ENCODE results near the gene ZDHHC14.

ZDHHC14 gene

DNA sequence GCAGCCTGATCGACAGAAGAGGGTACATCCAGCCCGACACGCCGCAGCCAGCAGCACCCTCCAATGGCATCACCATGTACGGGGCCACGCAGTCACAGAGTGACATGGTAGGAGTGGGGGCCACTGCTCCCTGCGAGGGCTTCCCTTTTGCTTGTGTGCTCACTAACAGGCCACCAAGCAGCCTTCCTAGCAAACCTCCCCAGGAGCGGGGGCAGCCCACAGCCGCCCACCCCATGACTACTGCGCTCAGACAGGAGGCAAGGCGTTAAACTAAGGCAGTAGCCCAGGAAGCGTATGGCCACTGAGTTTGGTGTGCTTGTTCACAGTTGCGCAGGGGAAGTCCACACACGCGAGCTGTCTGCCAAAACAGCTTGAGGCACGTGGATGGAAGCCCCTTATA, 272.5 kb downstream of the ZDHHC14 start:
- no peak for DNase-seq

- no peak for DNase-seq
Observed at GRCh38 chr6:157655139-157655538, 274.1 kb downstream of the ZDHHC14 start.

- DNase-seq = no peak
Observed at GRCh38 chr6:157656437-157656997, 275.5 kb downstream of the ZDHHC14 start.

DNA sequence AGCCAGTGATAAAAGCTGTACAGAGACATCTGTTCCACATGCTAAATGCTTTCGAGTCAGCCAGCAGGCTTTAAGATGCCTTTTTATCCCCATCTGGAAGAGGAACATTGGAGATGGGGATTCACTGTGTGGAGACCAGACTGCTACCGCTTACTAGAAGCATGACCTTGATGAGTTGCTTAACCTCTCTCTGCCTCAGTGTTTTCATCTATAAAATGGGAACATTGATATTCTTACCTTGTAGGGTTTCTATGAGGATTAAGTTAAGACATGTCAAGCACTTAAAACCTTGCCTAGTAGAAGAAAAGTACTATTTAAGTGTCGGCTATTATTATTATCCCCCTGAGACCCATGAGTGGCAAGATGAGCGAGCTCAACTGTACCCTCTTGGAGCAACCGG, 276.8 kb downstream of the ZDHHC14 start:
- DNase-seq = no peak

DNA sequence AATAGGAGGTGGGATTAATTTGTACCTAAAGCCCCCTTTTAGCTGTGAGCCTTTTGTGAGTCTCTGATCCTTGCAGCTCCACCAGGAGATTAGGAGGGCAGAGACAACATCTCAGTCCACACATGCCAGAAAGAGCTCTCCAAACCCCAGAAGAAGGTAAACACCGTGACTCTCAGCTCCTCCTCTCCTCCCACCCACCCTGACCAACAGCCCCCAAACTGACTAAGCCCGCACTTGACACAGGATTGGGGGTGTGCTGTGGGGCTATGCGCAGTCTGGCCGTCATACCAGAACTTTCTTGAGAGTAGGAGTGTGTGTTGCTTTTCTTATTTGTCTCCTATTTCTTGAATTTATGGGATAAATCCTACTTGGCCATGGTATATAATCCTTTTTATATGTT, 277.3 kb downstream of the ZDHHC14 start:
- no peak for DNase-seq

DNA sequence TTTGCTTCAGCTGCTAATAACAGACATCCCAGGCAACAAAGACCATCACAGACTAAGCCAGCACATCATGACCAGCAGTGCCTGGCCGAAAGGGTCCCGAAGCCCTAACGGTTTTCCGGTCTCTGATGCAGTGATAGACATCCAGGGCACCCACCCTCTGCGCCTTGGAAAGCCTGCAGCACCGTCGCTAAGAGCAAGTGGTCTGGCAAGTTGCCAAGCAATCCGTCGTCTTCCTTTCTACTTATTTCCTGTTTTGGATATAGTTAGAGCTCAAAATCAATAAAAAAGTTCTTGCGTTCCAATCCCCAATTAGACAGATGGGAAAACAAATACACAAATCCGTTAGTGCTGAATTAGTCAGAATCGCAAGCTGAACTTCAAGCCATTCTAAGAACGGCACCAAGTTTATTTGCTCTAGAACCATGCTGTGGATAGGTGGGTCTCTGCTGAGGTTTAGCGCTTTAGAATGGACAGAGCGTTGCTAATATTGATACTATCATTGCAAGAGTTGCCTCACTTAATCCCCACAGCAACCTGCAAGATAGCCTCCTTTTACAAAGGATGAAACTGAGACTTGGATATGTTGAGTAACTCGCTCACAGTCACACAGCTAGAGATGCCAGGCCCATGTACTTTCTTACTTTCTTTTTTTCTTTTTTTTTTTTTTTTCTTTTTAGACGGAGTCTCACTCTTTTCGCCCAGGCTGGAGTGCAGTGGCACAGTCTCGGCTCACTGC, 278.7 kb downstream of the ZDHHC14 start:
- DNase-seq = no peak

DNA sequence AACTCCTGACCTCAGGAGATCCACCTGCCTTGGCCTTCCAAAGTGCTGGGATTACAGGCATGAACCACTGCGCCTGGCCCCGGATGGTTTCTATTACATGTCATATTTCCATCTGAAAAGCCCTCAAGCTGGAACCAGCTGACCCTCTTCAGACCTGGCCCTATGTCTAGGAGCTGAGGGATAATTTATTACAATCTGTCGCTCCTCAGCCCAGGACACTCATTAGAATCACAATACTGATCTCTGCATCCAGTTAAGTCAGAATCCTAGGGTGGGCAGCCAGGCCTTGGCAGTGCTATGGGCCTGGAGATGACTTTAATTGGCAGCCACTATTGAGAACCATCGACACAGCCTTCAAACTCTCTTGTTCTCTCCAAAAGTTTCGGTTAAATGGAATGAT, 279.4 kb downstream of the ZDHHC14 start:
- DNase-seq = no peak

DNA sequence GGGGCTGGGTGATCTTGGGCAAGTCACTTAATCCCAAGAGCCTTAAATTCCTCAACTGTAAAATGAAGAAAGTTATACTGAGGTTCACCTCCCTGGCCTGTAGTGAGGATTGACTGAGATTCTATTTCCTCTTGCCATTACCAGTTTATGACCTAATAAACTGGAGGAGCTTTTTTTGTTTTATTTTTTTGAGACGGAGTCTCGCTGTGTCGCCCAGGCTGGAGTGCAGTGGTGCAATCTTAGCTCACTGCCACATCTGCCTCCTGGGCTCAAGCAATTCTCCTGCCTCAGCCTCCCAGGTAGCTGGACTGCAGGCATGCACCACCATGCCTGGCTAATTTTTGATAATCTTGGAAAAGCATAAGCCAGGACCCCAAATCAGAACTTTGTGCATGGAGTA, 280.7 kb downstream of the ZDHHC14 start:
- no peak for DNase-seq

GRCh38 chr6:157663261-157663660, 282.3 kb downstream of the ZDHHC14 start:
- DNase-seq = no peak

- no peak for DNase-seq
Observed at GRCh38 chr6:157665180-157665579, 284.2 kb downstream of the ZDHHC14 start.

DNA sequence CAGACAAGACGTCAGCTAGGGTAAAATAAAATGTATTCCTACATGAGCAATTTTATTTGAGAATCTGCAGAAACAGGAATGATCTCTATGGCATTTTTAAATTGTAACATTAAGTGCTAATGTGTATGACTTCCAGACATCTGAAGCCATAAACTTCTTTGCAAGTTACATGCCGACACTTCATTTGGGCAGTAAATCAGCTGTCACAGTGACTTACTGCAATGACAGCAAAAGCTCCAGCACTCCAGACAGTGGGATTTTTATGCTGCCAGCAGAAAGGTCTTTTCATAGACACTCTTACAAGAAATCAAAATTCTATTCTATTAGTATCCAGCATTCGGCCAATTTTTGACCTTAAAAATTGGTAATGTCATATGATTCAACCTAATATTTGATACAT, 285.7 kb downstream of the ZDHHC14 start:
- DNase-seq = no peak

- peak; percentile 26 to 63 for DNase-seq
Observed at GRCh38 chr6:157667211-157668008, 286.4 kb downstream of the ZDHHC14 start.

DNA sequence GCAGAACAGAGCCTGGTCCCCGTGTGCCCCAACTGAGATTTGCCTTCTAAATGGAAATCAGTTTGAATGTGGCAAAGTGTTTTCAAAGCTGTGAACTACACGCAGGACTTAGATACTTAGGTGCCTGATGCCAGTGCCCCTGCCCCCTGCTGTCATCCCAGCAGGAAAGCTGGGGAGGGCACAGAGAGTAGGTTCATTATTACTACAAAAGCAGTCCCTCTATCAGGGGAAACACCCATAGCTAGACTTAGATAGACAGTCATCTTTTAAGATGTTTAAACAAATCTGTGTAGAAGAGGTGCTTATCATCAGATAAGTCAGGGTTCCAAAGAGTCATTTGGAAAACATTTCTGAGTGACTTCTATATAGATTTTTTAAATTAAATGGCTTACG, 287.0 kb downstream of the ZDHHC14 start:
- DNase-seq = no peak

DNA sequence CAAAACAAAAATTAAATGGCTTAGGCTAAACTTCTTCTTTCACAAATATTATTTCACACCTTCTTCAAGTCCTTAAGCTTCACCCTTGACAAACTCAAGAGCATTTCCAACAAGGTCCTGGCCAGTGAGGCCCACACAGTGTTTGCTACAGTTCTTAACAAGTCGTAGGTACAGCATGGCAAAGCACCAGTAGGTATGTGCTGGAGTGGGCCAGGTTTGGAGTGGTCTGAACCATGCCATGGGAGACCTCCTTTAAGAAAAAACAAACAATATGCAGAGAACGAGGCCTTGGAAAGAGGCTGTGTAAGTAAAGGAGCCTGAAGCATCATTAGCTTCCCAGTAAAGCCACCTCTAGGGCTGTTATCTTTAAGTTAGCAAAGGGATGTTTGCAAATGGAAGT, 287.7 kb downstream of the ZDHHC14 start:
- DNase-seq = no peak

DNA sequence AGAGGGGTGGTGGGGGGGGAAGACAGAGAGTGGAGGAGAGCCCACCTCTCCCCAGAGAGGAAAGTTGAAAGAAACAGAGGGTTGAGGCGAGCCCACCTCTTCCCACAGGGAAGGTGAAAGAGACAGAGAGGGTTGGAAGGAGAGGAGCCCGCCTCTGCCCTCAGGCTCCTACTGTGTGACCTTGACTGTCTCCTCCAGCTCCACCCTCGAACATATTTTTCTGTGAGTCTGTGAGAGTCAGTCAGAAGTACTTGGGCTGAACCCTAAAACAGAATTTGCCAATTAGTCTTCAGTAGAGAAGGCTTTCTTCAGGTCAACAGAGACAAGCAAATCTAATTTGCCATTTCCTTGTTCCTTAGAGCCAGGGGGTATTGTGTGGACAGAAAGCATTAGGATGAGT, 288.3 kb downstream of the ZDHHC14 start:
- no peak for DNase-seq

- no peak for DNase-seq
Observed at GRCh38 chr6:157669747-157670216, 288.8 kb downstream of the ZDHHC14 start.

- no peak for DNase-seq
Observed at GRCh38 chr6:157670466-157671186, 289.6 kb downstream of the ZDHHC14 start.

- no peak for DNase-seq
Observed at GRCh38 chr6:157672726-157673412, 291.9 kb downstream of the ZDHHC14 start.

DNA sequence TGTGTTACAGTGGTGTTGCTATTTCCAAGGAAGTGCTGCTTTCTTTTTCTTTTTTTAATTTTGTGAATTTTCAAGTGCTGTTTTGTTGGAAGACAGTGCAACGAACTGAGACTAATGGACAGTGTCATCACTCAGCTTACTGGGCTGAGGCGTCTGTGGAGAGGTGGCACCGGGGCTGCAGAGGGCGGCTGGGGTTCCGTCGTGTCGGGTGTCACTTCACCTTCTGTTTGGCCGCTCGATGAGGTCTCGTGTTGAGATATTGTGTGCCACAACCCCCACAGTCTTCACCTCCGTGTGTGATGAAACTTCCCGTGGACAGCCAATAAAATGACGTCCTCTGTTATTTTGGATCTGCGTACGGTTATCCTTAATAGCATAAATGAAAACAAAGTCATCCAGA, 292.6 kb downstream of the ZDHHC14 start:
- no peak for DNase-seq

GRCh38 chr6:157674061-157674460, 293.1 kb downstream of the ZDHHC14 start:
- DNase-seq = no peak

DNA sequence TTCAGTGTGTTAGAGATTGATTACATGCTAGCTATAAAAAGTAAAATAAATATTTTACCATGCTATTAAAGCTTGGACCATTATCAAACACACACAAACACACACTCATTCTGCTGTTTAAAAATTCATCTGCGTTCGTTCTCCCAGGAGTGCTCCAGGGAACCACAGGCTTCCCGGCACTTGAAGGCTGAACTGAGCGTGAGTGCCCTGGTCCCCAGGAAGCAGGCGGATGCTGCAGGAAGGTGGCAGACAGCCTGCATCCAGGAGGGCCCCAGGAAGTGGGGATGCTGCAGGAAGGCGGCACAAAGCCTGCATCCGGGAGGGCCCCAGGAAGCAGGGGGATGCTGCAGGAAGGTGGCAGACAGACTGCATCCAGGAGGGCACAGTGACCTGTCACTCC, 294.8 kb downstream of the ZDHHC14 start:
- no peak for DNase-seq

GRCh38 chr6:157676241-157676640, 295.3 kb downstream of the ZDHHC14 start:
- DNase-seq = no peak

GRCh38 chr6:157677235-157677634, 296.2 kb downstream of the ZDHHC14 start:
- DNase-seq = no peak

Data from SHP77 (cell line).